ENCODE results near the gene SLC25A22.

GRCh38 chr11:827146-827896, 29.2 kb upstream of the SLC25A22 start:
- no peak for TF ChIP-seq CTCF (conservative IDR thresholded peaks at IDR 0.05; ENCODE audit: low read depth, low read length)
- TF ChIP-seq EZH2 (IDR thresholded peaks at IDR 0.05; ENCODE audit: low read length, unreplicated experiment), result no peak

Data from PC-3 (cell line).